Measurements from ENCODE around the gene INO80D.

The INO80D gene

GRCh38 chr2:206002440-206002839, 83.5 kb downstream of the INO80D start:
- no peak for TF ChIP-seq CTCF (IDR thresholded peaks at IDR 0.05)

- no peak for TF ChIP-seq CTCF (IDR thresholded peaks at IDR 0.05)
These were observed 84.1 kb downstream of the INO80D start for GRCh38 chr2:206001912-206002311.

- no peak for TF ChIP-seq CTCF (IDR thresholded peaks at IDR 0.05)
These were observed 85.2 kb downstream of the INO80D start for GRCh38 chr2:206000776-206001175.

GRCh38 chr2:205998583-205998982, 87.4 kb downstream of the INO80D start:
- TF ChIP-seq CTCF (IDR thresholded peaks at IDR 0.05): no peak

- TF ChIP-seq CTCF (IDR thresholded peaks at IDR 0.05): no peak
These were observed 89.8 kb downstream of the INO80D start for GRCh38 chr2:205996161-205996560.

- TF ChIP-seq CTCF (IDR thresholded peaks at IDR 0.05): 0 out of 2 replicates have a peak, but pooled peaks have one; percentile 27
These were observed 90.7 kb downstream of the INO80D start for GRCh38 chr2:205995260-205995659.

- no peak for TF ChIP-seq CTCF (IDR thresholded peaks at IDR 0.05)
These were observed 91.6 kb downstream of the INO80D start for GRCh38 chr2:205994344-205994743.

GRCh38 chr2:205990104-205990503, 95.9 kb downstream of the INO80D start:
- TF ChIP-seq CTCF (IDR thresholded peaks at IDR 0.05): no peak

Data from LNCAP (cell line).